ENCODE results near the gene RDH14.

The RDH14 gene

GRCh38 chr2:18560797-18561085 is 288 bp upstream of the RDH14 start:
- no peak for DNase-seq (ENCODE audit: low spot score)

- DNase-seq (ENCODE audit: low spot score), result no peak
Observed at GRCh38 chr2:18559531-18560030, 872 bp downstream of the RDH14 start.

GRCh38 chr2:18558458-18558857 is 2.0 kb downstream of the RDH14 start:
- no peak for DNase-seq (ENCODE audit: low spot score)

- no peak for DNase-seq (ENCODE audit: low spot score)
Observed at GRCh38 chr2:18557121-18557520, 3.3 kb downstream of the RDH14 start.

DNA sequence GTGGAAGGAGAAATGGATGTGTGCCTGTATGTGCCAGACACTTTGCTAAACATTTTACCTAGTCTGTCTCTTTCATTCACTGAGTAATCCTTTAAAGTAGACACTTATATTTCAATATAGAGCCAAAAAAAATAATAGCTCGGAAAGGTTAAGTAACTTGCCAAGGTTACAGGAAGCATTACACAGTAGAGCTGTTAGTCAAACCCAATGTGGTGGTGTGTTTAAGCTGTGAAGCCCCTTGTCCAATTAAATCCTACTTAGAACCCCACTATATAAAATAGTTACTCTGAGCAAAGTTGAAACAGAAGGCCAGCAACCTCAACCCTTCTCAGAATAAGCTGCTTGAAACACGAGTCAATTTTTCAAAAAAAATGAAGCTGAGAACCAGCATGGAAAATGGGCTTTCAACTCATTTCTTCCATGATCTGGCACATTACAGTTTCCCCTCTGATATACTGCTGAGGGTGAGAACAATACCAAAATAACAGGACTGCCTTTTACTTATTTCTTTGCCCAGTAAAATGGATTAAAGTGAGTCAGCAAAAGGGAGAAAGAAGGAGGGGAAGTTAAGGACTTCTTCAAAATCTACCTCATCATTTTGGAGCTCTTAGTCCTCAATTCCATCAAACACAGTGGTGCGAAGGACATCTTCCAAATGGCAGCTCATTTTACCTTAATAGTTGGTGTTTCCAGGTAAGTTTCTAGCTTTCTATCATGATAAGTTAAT is 7.9 kb downstream of the RDH14 start:
- no peak for DNase-seq (ENCODE audit: low spot score)

- no peak for DNase-seq (ENCODE audit: low spot score)
Observed at GRCh38 chr2:18551623-18552022, 8.8 kb downstream of the RDH14 start.

GRCh38 chr2:18551169-18551568 is 9.3 kb downstream of the RDH14 start:
- no peak for DNase-seq (ENCODE audit: low spot score)

- no peak for DNase-seq (ENCODE audit: low spot score)
Observed at GRCh38 chr2:18550433-18550832, 10.0 kb downstream of the RDH14 start.

DNA sequence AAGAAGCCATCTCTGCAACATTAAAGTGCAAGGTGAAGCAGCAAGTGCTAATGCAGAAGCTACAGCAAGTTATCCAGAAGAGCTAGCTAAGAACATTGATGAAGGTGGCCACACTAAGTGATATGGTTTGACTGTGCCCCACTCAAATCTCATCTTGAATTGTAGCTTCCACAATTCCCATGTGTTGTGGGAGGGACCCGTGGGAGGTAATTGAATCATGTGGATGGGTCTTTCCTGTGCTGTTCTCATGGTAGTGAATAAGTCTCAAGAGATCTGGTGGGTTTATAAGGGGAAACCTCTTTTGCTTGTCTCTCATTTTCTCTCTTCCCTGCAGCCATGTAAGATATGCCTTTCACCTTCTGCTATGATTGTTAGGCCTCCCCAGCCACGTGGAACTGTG is 11.4 kb downstream of the RDH14 start:
- DNase-seq (ENCODE audit: low spot score), result no peak

- DNase-seq (ENCODE audit: low spot score), result no peak
Observed at GRCh38 chr2:18548621-18549020, 11.8 kb downstream of the RDH14 start.

GRCh38 chr2:18546567-18546966 is 13.9 kb downstream of the RDH14 start:
- no peak for DNase-seq (ENCODE audit: low spot score)

DNA sequence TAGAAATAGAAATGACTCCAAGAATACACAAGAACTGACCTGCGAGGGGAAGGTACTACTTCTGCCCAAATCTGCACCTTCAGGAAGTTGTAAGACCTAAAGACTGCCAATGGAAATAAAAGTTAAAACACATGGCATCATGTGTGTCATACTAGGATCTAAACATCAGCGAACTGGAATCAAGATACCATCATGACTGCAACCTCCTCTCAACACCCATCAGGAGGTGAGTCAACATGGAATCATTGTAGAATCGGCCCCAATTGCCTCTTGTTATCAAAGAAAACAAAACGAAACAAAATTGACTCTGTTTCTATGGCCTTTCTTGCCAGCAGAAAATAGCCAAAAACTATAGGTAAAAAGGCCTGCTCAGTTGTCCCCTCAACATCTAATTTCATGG is 15.1 kb downstream of the RDH14 start:
- no peak for DNase-seq (ENCODE audit: low spot score)

DNA sequence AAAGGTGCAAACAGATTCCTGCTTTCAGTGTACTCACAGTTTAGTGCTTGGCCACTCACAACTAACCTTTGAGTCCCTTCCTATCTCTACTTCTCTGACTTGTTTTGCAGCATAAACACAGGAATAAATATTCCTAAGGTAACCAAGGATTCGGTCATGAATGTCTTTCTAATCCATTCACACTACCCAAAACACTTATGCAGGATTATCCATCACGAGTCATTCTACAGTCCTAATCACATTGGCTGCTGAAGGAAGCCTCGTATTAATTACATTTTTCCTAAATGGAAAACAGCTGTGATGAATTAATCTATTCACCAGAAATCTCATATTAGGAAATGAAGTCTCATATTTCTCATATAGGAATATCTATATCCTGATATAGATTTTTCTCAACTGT is 16.3 kb downstream of the RDH14 start:
- DNase-seq (ENCODE audit: low spot score), result no peak

DNA sequence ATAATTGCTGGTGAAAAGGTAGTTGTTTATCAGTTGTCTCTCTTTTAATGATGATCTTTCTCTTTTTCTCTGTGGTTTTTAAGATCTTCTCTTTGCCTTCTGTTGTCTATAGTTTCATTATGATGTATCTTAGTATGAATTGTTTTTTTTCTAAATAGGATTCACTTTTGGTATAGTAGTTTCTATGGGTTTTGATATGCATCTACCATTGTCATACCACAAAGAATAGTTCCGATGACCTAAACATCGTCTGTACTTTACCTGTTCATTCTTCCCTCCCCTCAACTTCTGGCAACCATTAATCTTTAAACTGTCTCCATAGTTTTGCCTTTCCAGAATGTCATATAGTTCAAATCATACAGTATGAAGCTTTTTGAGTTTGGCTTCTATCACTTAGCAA is 19.6 kb downstream of the RDH14 start:
- no peak for DNase-seq (ENCODE audit: low spot score)

DNA sequence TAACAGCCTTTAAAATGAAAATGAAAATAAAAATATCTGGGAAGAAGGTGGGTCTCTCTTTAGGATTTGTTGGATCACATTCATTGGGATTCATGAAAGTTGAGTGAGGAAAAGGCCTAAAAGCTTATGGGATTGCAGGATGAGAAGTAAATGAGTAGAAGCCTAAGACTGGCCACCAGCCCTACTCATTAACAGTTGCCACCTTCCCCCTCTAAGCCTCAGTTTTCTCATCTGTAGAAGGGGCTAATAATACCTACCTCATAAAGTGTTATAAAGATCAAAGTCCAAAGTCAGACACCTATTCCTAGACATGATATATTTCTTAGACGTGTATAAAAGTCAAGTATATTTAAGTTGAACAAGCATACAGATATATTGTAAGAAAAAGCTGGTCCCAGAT is 23.8 kb downstream of the RDH14 start:
- DNase-seq (ENCODE audit: low spot score), result no peak

- DNase-seq (ENCODE audit: low spot score), result no peak
Observed at GRCh38 chr2:18536100-18536499, 24.4 kb downstream of the RDH14 start.

- DNase-seq (ENCODE audit: low spot score), result no peak
Observed at GRCh38 chr2:18531194-18531593, 29.3 kb downstream of the RDH14 start.

DNA sequence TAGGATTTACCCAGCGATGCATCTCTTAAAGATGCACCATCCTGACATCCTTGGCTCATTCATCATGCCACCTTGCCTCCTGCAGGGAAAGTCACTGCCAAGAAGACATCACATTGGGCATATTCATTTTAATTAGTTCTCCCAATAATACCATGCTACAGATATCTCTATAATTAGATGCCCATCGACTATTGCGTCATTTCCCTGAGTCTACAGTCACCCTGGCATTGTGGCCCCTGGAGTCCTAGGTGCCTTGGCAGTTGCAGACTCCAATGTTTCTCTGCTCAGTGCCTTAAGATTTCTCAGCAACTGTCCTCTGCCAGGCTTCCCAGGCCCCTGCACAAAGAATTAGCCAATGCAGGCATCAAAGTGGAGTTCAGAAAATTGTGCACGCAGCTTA is 32.6 kb downstream of the RDH14 start:
- DNase-seq (ENCODE audit: low spot score), result no peak

DNA sequence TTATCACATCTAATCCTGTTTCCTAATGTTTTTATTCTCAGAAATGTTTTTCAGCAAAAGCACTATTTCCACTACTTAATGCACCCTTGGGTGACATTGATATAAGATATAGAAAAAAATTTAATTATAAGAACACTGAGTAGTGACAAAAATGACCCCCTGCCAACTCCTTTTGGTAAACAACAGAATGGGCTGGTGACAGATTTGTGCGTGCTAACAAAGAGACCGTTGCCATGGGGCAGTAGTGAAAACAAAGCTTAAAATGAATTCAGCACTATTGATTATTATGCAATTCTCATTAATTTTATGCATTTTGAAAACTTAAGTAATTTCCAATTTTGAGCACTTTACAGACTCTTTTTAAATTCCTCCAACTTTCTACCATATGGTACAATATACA is 33.1 kb downstream of the RDH14 start:
- DNase-seq (ENCODE audit: low spot score), result no peak

- DNase-seq (ENCODE audit: low spot score), result no peak
Observed at GRCh38 chr2:18526429-18526828, 34.0 kb downstream of the RDH14 start.

DNA sequence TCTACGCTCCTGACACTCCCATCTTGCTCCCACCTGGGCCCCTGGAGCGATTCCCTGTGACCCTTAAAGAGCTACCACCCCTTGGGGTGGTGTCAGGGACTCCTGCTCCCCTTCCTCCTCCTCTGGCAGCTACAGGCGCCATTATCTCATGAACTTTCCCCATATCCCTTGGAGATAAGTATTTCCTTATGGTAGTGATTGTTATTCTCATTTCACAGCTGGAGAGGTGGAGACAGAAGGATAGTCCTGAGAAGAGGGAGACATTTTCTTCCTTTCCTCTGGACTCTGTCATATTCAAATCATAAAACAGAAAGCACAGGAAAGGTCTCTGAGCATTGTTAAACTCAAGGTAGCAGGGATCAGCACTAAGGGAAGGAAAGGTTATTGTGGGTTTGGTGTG is 34.6 kb downstream of the RDH14 start:
- no peak for DNase-seq (ENCODE audit: low spot score)

GRCh38 chr2:18525236-18525635 is 35.2 kb downstream of the RDH14 start:
- DNase-seq (ENCODE audit: low spot score), result no peak

- DNase-seq (ENCODE audit: low spot score), result no peak
Observed at GRCh38 chr2:18522484-18523146, 37.8 kb downstream of the RDH14 start.

All from left forelimb (tissue), 1 donor.